IMR-90 (cell line): Measurements from ENCODE around the gene MYD88. TPM values are rescaled to one million over a fixed set of nuclear protein-coding genes. Genes with fewer than 3 reads are reported as not detected.

Experiments
- ATAC-seq: fragments of 200-7000 bp; cut with Tn5 transposase; 2 replicates; pipeline ENCODE4 v1.9.1; 2020; ENCODE audit warnings: low read depth, mild to moderate bottlenecking, moderate library complexity
- BruUV-seq: library from RNA; stranded (reverse); fragments of 400-500 nt; replicated peaks from 2 replicates; lab custom pipeline; 2021; lab: Mats Ljungman, UMichigan
- CTCF ChIA-PET: fragments of 300-600 bp; formaldehyde crosslinking; extraction: SDS; loops from one replicate; lab custom pipeline; 2021; ENCODE audit warnings: antibody characterized with exemption; lab: Yijun Ruan, JAX
- POLR2A ChIA-PET: fragments of 300-600 bp; sonication (Branson Sonifier 250); formaldehyde crosslinking; loops from one replicate; lab custom pipeline; 2022; ENCODE audit warnings: antibody characterized with exemption; ENCODE audit not compliant: unreplicated experiment; lab: Charles Lee
- DNase-seq: peaks from one replicate; pipeline ENCODE4 v3.0.0; 2013
- H2AFZ ChIP-seq: replicated peaks from 2 replicates; pipeline ENCODE3; 2013; ENCODE audit warnings: low read length, mild to moderate bottlenecking; ENCODE audit not compliant: poor library complexity
- H2AK5ac ChIP-seq: 2 replicates; pipeline ENCODE4 v1.6.1; 2013; ENCODE audit warnings: low read depth, low read length, inconsistent platforms
- H2AK9ac ChIP-seq: replicated peaks from 2 replicates; pipeline ENCODE3; 2013; ENCODE audit warnings: mild to moderate bottlenecking, low read depth, low read length, moderate library complexity; ENCODE audit not compliant: poor library complexity
- H2BK120ac ChIP-seq: 2 replicates; pipeline ENCODE4 v1.6.1; 2013; ENCODE audit warnings: low read depth, low read length, inconsistent platforms
- H2BK15ac ChIP-seq: 3 replicates; pipeline ENCODE4 v1.6.1; 2013; ENCODE audit warnings: low read depth, low read length, inconsistent platforms
- H2BK20ac ChIP-seq: 2 replicates; pipeline ENCODE4 v1.6.1; 2013; ENCODE audit warnings: low read depth, mild to moderate bottlenecking, inconsistent platforms, low read length, moderate library complexity
- H2BK5ac ChIP-seq: 2 replicates; pipeline ENCODE4 v1.6.1; 2013; ENCODE audit warnings: mild to moderate bottlenecking, low read depth, low read length, inconsistent platforms; ENCODE audit not compliant: poor library complexity, severe bottlenecking
- H3K14ac ChIP-seq: replicated peaks from 2 replicates; pipeline ENCODE4 v1.6.1; 2013; ENCODE audit warnings: low read depth, low read length, inconsistent platforms
- H3K18ac ChIP-seq: 2 replicates; pipeline ENCODE4 v1.6.1; 2013; ENCODE audit warnings: low read depth, low read length, control low read depth
- H3K23ac ChIP-seq: 2 replicates; pipeline ENCODE4 v1.6.1; 2013; ENCODE audit warnings: low read depth, low read length, inconsistent platforms
- H3K27ac ChIP-seq: 2 replicates; pipeline ENCODE4 v1.5.1; 2013; ENCODE audit warnings: mild to moderate bottlenecking, control low read depth, low read length; ENCODE audit not compliant: insufficient read depth
- H3K27me3 ChIP-seq: 2 replicates; pipeline ENCODE4 v1.6.1; 2013; ENCODE audit warnings: low read length; ENCODE audit not compliant: control insufficient read depth, insufficient read depth
- H3K36me3 ChIP-seq: 2 replicates; pipeline ENCODE4 v1.6.1; 2013; ENCODE audit warnings: low read length, mixed read lengths; ENCODE audit not compliant: control insufficient read depth, insufficient read depth
- H3K4ac ChIP-seq: 2 replicates; pipeline ENCODE4 v1.6.1; 2013; ENCODE audit warnings: low read depth, low read length, inconsistent platforms
- H3K4me1 ChIP-seq: 2 replicates; pipeline ENCODE4 v1.6.1; 2013; ENCODE audit warnings: low read length, mixed read lengths; ENCODE audit not compliant: control insufficient read depth, insufficient read depth
- H3K4me2 ChIP-seq: 2 replicates; pipeline ENCODE4 v1.6.1; 2013; ENCODE audit warnings: low read depth, mild to moderate bottlenecking, control low read depth, low read length, moderate library complexity
- H3K4me3 ChIP-seq: 2 replicates; pipeline ENCODE4 v1.5.1; 2013; ENCODE audit warnings: low read depth, mild to moderate bottlenecking, control low read depth, low read length, moderate library complexity; ENCODE audit not compliant: insufficient read depth
- H3K56ac ChIP-seq: 2 replicates; pipeline ENCODE4 v1.6.1; 2013; ENCODE audit warnings: low read length, inconsistent platforms; ENCODE audit not compliant: insufficient read depth; ENCODE audit errors: extremely low read depth
- H3K79me1 ChIP-seq, 2 experiments: 2 replicates each; pipeline ENCODE4 v1.6.1; 2013; ENCODE audit warnings: low read length in 2 of 2, inconsistent platforms in 1 of 2, low read depth in 1 of 2
- H3K9ac ChIP-seq: 2 replicates; pipeline ENCODE4 v1.6.1; 2013; ENCODE audit warnings: low read depth, low read length, control low read depth
- H3K9me1 ChIP-seq: 2 replicates; pipeline ENCODE4 v1.6.1; 2013; ENCODE audit warnings: low read length, inconsistent platforms; ENCODE audit not compliant: insufficient read depth
- H3K9me3 ChIP-seq: 2 replicates; pipeline ENCODE4 v1.6.1; 2013; ENCODE audit warnings: low read length; ENCODE audit not compliant: control insufficient read depth, insufficient read depth
- H4K20me1 ChIP-seq: 2 replicates; pipeline ENCODE4 v1.6.1; 2013; ENCODE audit warnings: low read length, inconsistent platforms; ENCODE audit not compliant: insufficient read depth
- H4K5ac ChIP-seq: 2 replicates; pipeline ENCODE4 v1.6.1; 2013; ENCODE audit warnings: mild to moderate bottlenecking, low read depth, low read length, control low read depth
- H4K8ac ChIP-seq, 2 experiments: 2 replicates each; pipeline ENCODE4 v1.6.1; 2013; ENCODE audit warnings: low read depth in 2 of 2, low read length in 2 of 2, control low read depth in 1 of 2, inconsistent platforms in 1 of 2
- H4K91ac ChIP-seq: 2 replicates; pipeline ENCODE4 v1.6.1; 2013; ENCODE audit warnings: low read depth, low read length, inconsistent platforms; ENCODE audit not compliant: insufficient read depth
- BHLHE40 ChIP-seq: fragments of 150-350 bp; IDR thresholded peaks from 2 replicates; pipeline ENCODE4 v1.6.1; 2016; ENCODE audit warnings: mild to moderate bottlenecking, low read depth, low read length
- CEBPB ChIP-seq: IDR thresholded peaks from 2 replicates; pipeline ENCODE4 v1.6.1; 2012; ENCODE audit warnings: low read depth, low read length, improper control_type of control experiment
- CHD1 ChIP-seq: IDR thresholded peaks from 2 replicates; pipeline ENCODE4 v1.6.1; 2012; ENCODE audit warnings: low read depth, low read length, improper control_type of control experiment
- CTCF ChIP-seq: conservative IDR thresholded peaks from 2 replicates; pipeline ENCODE4 v1.5.1; 2012; ENCODE audit warnings: mild to moderate bottlenecking, low read depth, low read length, improper control_type of control experiment
- FOS ChIP-seq: fragments of 150-350 bp; IDR thresholded peaks from 2 replicates; pipeline ENCODE4 v1.6.1; 2016; ENCODE audit warnings: low read depth, low read length
- MAFK ChIP-seq: IDR thresholded peaks from 2 replicates; pipeline ENCODE4 v1.6.1; 2012; ENCODE audit warnings: low read depth, low read length, improper control_type of control experiment
- MAZ ChIP-seq: IDR thresholded peaks from 2 replicates; pipeline ENCODE4 v1.6.1; 2012; ENCODE audit warnings: low read depth, mild to moderate bottlenecking, low read length, improper control_type of control experiment, moderate library complexity, borderline replicate concordance
- MXI1 ChIP-seq: IDR thresholded peaks from 2 replicates; pipeline ENCODE4 v1.6.1; 2012; ENCODE audit warnings: low read depth, mild to moderate bottlenecking, low read length, moderate library complexity, borderline replicate concordance
- NFE2L2 ChIP-seq: fragments of 150-350 bp; IDR thresholded peaks from 2 replicates; pipeline ENCODE4 v1.6.1; 2016; ENCODE audit warnings: low read depth, mild to moderate bottlenecking, low read length
- POLR2A ChIP-seq: IDR thresholded peaks from 2 replicates; pipeline ENCODE4 v1.6.1; 2012; ENCODE audit warnings: mild to moderate bottlenecking, low read depth, low read length
- RAD21 ChIP-seq: IDR thresholded peaks from 2 replicates; pipeline ENCODE4 v1.6.1; 2012; ENCODE audit warnings: low read length, improper control_type of control experiment
- RCOR1 ChIP-seq: IDR thresholded peaks from 2 replicates; pipeline ENCODE4 v1.6.1; 2012; ENCODE audit warnings: mild to moderate bottlenecking, low read length, improper control_type of control experiment; ENCODE audit not compliant: insufficient replicate concordance
- RFX5 ChIP-seq: IDR thresholded peaks from 2 replicates; pipeline ENCODE4 v1.8.0; 2012; ENCODE audit warnings: low read depth, mild to moderate bottlenecking, low read length, moderate library complexity
- SMC3 ChIP-seq: fragments of 150-350 bp; IDR thresholded peaks from 2 replicates; pipeline ENCODE4 v1.6.1; 2016; ENCODE audit warnings: low read depth, mild to moderate bottlenecking, antibody characterized with exemption, low read length, moderate library complexity
- WGBS, 2 experiments: methylation state at CpG; one replicate each; pipeline versions ENCODE4 v1.1.5 to v1.1.7; 2013; ENCODE audit warnings: missing lambda C conversion rate in 2 of 2; ENCODE audit not compliant: insufficient read length in 1 of 2; ENCODE audit errors: extremely low coverage in 2 of 2; 5-methylcytosine and 5-hydroxymethylcytosine counted together
- dilution Hi-C: fragments of 300-500 bp; cut with HindIII; formaldehyde crosslinking; loops from one replicate; pipeline ENCODE4 v1.14.3; 2018; ENCODE audit warnings: low sequenced_read_pairs; ENCODE audit not compliant: unreplicated experiment
- in situ Hi-C: fragments of 300-500 bp; cut with MboI; formaldehyde crosslinking; loops from 3 replicates; pipeline ENCODE4 v1.14.3; 2019; ENCODE audit warnings: low sequenced_read_pairs, inconsistent platforms, mixed read lengths
- intact Hi-C: fragments of 100-400 bp; cut with micrococcal nuclease; formaldehyde crosslinking; loops from 2 replicates; pipeline ENCODE4 v1.10.0; 2022
- polyA plus RNA-seq, 3 experiments: library from polyadenylated mRNA; depleted of rRNA; stranded (reverse); fragments of >200 nt; gene quantifications; 2 replicates each; pipeline ENCODE4 v1.2.3, GENCODE V29; 2012; ENCODE audit warnings: low replicate concordance in 1 of 3
- total RNA-seq: library from RNA; depleted of rRNA; stranded (reverse); fragments of >200 nt; gene quantifications from 2 replicates; pipeline ENCODE4 v1.2.3, GENCODE V29; 2012
- TF ChIP-seq, protein P1 (sequence below): fragments of 150-350 bp; IDR thresholded peaks from 2 replicates; pipeline ENCODE4 v1.6.1; 2017; ENCODE audit warnings: mild to moderate bottlenecking, antibody characterized with exemption, low read length, low read depth
- TF ChIP-seq, protein P2 (sequence below): fragments of 150-350 bp; IDR thresholded peaks from 2 replicates; pipeline ENCODE4 v1.6.1; 2016; ENCODE audit warnings: low read depth, mild to moderate bottlenecking, low read length, moderate library complexity, borderline replicate concordance

Gene MYD88
- total and polyA plus RNA-seq, 2 of the 4 experiments (the other 2 are of a cell fraction): 9.3 to 39.8 TPM

DNA sequence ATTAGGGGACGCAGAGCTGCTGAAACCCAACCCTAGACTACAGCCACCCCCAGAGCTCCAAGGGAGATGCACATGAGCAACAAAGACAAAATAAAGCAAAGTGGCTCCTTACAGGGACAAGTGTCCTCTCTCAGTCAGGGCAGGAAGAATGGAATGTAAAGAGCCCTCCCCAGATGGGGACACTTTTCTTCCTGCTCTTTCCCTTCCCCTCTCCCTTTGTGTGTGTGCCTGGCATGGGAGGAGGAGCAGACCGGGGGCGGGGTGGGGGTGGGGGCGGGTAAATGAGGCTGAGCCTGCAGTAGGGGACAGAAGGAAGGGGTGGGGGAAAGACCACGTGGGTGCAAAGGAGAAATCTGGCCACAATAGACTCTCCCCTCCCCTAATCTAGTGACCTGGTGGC lies 38.9 kb upstream of the MYD88 start:
- WGBS, 2 experiments: no CpG with 5 or more reads among the region's 5 CpGs

More for the DNA sequence above, 38.9 kb upstream of the MYD88 start:
- H3K23ac ChIP-seq: no peak overlapping the region
- no peak overlapping the region for H4K5ac ChIP-seq
- dilution Hi-C loops (no loop called here), intact Hi-C loops (no loop called here), in situ Hi-C loops (no loop called here)
- H2AK5ac ChIP-seq: no peak overlapping the region
- H4K20me1 ChIP-seq: no peaks in the 10 kb centered on the region; the same call in 1 of the 2 replicates
- no peak overlapping the region for H4K8ac ChIP-seq
- no peaks in the 10 kb centered on the region for H3K36me3 ChIP-seq
- no peak overlapping the region for H3K4me3 ChIP-seq
- no peaks in the 10 kb centered on the region for H3K4me1 ChIP-seq
- no peak for DNase-seq
- no TSS peak for BruUV-seq
- ChIA-PET CTCF (no interaction called here), POLR2A (no interaction called here)
- no peak overlapping the region for H3K18ac ChIP-seq
- TF ChIP-seq MAFK: no peak
- no peak for TF ChIP-seq POLR2A
- no peak for TF ChIP-seq RFX5
- TF ChIP-seq FOS: no peak
- TF ChIP-seq NFE2L2: no peak
- no peak for TF ChIP-seq MAZ
- no peak for TF ChIP-seq BHLHE40
- TF ChIP-seq, protein P1, sequence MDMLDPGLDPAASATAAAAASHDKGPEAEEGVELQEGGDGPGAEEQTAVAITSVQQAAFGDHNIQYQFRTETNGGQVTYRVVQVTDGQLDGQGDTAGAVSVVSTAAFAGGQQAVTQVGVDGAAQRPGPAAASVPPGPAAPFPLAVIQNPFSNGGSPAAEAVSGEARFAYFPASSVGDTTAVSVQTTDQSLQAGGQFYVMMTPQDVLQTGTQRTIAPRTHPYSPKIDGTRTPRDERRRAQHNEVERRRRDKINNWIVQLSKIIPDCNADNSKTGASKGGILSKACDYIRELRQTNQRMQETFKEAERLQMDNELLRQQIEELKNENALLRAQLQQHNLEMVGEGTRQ: no peak
- TF ChIP-seq CTCF: no peak
- TF ChIP-seq SMC3: no peak
- TF ChIP-seq, protein P2, sequence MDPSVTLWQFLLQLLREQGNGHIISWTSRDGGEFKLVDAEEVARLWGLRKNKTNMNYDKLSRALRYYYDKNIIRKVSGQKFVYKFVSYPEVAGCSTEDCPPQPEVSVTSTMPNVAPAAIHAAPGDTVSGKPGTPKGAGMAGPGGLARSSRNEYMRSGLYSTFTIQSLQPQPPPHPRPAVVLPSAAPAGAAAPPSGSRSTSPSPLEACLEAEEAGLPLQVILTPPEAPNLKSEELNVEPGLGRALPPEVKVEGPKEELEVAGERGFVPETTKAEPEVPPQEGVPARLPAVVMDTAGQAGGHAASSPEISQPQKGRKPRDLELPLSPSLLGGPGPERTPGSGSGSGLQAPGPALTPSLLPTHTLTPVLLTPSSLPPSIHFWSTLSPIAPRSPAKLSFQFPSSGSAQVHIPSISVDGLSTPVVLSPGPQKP: no peak
- no peak for TF ChIP-seq CEBPB
- TF ChIP-seq MXI1: no peak
- no peak for TF ChIP-seq CHD1
- TF ChIP-seq RAD21: no peak
- no peak for TF ChIP-seq RCOR1
- H2BK15ac ChIP-seq: no peak overlapping the region
- H2AFZ ChIP-seq: no peak overlapping the region
- H2BK5ac ChIP-seq: no peak overlapping the region
- H2BK120ac ChIP-seq: no peak overlapping the region
- no peaks in the 10 kb centered on the region for H3K9me1 ChIP-seq
- no peak overlapping the region for H4K91ac ChIP-seq
- H3K56ac ChIP-seq: no peak overlapping the region
- H3K4me2 ChIP-seq: no peak overlapping the region
- no peak overlapping the region for H2AK9ac ChIP-seq
- no peaks in the 10 kb centered on the region for H3K79me1 ChIP-seq
- H3K14ac ChIP-seq: no peak overlapping the region
- H3K27me3 ChIP-seq: peaks cover 60% of the 10 kb centered on the region
- no peak for ATAC-seq
- no peak overlapping the region for H3K9ac ChIP-seq
- no peak overlapping the region for H3K4ac ChIP-seq
- no peaks in the 10 kb centered on the region for H3K9me3 ChIP-seq
- H2BK20ac ChIP-seq: no peak overlapping the region
- no peak overlapping the region for H3K27ac ChIP-seq
